Peyer's patch (tissue), 4 donors: ENCODE data around the gene POMT2.

ENCODE experiments used
- CTCF ChIP-seq, 6 experiments: fragments of 450-650 bp in 4 of 6; fragments of 200-600 bp in 2 of 6; sonication (generic) in 1 of 6; IDR thresholded peaks; one replicate each; pipeline ENCODE4 v1.5.1; 2017 to 2019; ENCODE audit warnings: antibody characterized with exemption in 6 of 6, mild to moderate bottlenecking in 3 of 6, moderate library complexity in 1 of 6
- POLR2A ChIP-seq, 2 donors: fragments of 450-650 bp; IDR thresholded peaks; one replicate each; pipeline ENCODE4 v1.5.1; 2017; ENCODE audit warnings: antibody characterized with exemption in 2 of 2, mild to moderate bottlenecking in 2 of 2, moderate library complexity in 2 of 2

GRCh38 chr14:77339407-77339806 is 18.7 kb upstream of the POMT2 start:
- TF ChIP-seq CTCF (IDR thresholded peaks at IDR 0.05) (no peak), POLR2A (IDR thresholded peaks at IDR 0.05) (no peak)
